Raji (cell line): Measurements from ENCODE around the gene SMARCA2.

Experiments used
- POLR2A ChIP-seq: IDR thresholded peaks from 2 replicates; pipeline ENCODE4 v1.6.1; 2011; ENCODE audit warnings: low read depth, low read length, control low read depth; ENCODE audit not compliant: insufficient read depth

Gene SMARCA2

DNA sequence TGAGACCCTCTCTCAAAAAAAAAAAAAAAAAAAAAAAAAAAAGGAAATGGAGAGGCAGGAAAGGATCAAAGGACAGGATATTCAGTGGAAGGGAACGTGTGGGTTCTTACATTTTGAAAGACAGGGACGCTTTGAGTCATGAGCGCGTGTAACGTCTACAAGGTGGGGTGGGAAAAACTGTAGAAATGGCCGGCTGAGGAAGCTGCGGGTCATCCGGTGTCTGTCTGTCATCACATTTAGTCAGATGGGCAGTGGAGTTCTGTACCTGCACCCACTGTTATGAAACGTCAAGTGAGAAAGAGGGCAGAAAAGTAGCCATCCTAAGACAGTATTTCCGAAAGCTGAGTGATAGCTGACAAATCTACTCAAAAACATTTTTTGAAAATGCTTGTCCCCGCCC, 159.8 kb downstream of the SMARCA2 start:
- TF ChIP-seq POLR2A, result no peak

DNA sequence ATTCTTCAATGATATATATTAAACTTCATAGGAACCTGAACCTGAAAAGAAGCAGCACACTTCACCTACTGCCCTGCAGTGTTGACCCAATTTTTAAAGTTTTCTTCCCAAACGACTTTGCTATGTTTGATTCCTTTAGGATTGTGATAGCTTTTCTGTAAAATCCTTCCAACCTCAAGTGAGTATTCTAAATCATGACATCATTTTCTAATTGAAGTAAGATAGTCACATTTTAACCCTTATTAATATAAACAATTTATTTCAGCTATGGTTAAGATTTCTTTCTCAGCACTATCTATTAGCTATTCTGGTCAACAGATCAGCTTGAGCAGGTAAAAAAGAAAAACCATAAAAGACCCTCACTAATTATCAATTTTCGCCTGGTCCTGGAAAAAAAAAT, 162.0 kb downstream of the SMARCA2 start:
- no peak for TF ChIP-seq POLR2A

DNA sequence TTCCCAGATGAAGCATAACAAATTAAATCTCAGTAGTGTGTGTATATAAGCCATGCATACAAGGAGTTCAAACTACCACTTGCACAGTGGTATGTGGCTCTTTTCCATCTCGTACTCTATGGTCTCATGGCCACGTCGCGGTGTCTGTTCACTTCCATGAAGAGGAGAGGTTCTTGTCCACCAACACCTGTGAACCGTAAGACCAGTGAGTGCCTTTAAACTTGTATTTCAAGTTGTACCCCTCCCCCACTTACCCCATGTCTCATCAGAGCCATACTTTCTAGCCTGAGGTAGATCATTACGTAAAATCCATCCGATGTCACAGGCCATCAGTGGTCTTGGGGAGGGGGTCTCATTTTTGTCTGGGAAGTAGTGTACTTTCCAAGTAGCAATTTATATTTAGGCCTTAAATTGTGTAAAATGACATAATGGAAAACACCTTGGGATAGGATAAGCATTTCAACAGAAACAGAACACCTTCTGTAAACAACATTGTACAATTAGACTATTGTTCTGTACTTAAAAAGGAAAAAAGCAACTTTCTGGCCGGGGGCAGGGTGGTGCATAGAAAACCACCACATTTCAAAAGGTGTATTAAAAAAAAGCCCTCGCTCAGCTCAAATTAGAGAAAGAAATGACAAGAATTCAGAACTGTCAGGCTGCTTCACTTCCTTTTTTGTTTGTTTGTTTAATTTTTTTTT, 163.0 kb downstream of the SMARCA2 start:
- TF ChIP-seq POLR2A, result no peak

GRCh38 chr9:2179567-2179966, 164.4 kb downstream of the SMARCA2 start:
- no peak for TF ChIP-seq POLR2A

- TF ChIP-seq POLR2A, result no peak
Measured at GRCh38 chr9:2180154-2180553, 165.0 kb downstream of the SMARCA2 start.

GRCh38 chr9:2180704-2181103, 165.6 kb downstream of the SMARCA2 start:
- no peak for TF ChIP-seq POLR2A

DNA sequence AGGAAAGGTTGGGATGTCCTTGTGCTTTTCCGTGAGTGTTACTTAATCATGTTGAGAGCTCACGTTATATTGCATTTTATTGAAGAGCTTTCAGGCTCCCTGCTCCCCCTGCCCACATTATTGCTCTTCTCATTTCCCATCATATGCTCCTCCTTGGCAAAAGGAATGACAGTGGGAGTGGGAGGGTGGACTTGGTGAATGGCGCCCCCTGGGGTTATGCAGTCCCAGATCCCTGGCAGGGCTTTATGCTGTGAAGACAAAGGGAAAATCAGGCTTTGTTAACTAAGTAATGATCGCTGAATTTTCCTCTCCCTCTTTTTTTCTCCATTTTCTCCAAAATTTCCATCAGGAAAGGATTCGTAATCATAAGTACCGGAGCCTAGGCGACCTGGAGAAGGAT, 166.6 kb downstream of the SMARCA2 start:
- no peak for TF ChIP-seq POLR2A

- no peak for TF ChIP-seq POLR2A
Measured at GRCh38 chr9:2190939-2191608, 175.9 kb downstream of the SMARCA2 start.

- TF ChIP-seq POLR2A, result no peak
Measured at GRCh38 chr9:2191609-2191972, 176.4 kb downstream of the SMARCA2 start.

GRCh38 chr9:2192356-2192979, 177.3 kb downstream of the SMARCA2 start:
- TF ChIP-seq POLR2A, result no peak

- TF ChIP-seq POLR2A, result no peak
Measured at GRCh38 chr9:2193552-2193951, 178.4 kb downstream of the SMARCA2 start.

- no peak for TF ChIP-seq POLR2A
Measured at GRCh38 chr9:2195211-2195610, 180.1 kb downstream of the SMARCA2 start.

DNA sequence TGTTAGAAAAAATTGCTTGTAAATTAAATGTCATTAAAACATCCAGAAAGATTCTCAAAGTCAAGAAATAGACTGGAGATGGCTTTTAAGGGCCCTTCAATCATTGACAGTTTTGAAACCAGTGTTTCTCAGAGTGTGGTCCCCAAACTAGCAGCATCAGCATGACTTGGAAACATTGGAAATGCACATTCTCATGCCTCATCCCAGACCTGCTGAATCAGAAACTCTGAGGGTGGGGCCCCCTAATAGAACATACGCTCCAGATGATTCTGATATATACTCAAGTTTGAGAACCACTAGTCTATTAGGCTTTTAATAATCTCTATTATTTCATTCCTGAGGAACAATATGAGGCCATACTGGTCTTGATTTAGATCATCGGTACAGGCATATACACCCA, 181.6 kb downstream of the SMARCA2 start:
- TF ChIP-seq POLR2A, result no peak

GRCh38 chr9:2198956-2199635, 183.9 kb downstream of the SMARCA2 start:
- no peak for TF ChIP-seq POLR2A

DNA sequence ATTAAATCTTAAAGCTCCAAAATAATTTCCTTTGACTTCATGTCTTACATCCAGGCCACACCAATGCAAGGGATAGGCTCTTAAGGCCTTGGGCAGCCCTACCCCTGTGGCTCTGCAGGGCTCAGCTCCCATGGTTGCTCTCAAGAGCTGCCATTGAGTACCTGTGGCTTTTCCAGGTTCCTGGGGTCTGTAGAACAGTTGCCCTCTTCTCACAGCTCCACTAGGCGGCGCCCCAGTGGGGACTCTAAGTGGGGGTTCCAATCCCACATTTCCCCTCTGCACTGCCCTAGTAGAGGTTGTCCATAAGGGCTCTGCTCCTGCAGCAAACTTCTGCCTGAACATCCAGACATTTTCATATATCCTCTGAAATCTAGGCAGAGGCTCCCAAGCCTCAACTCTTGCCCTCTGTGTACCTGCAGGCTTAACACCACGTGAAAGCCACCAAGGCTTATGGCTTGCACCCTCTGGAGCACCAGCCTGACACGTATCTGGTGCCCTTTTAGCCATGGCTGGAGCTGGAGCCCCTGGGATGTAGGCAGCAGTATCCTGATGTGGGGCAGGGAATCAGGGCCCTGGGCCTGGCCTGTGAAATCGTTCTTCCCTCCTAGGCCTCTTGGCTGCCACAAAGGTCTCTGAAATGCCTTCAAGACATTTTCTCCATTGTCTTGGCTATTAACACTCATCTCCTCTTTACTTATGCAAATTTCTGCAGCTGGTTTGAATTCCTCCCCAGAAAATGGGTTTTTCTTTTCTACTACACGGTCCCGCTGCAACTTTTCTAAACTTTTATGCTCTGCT, 185.1 kb downstream of the SMARCA2 start:
- TF ChIP-seq POLR2A, result no peak
